NCI-H748 treated with DMSO at 0.1 percent for 48 hours (cell line): ENCODE data around the gene GRID2.
A peak's percentile ranks its signal among the peaks of the same experiment; 100 is the strongest.
"Not testable (repeated sequence)": the region's sequence is repeated elsewhere in the genome, so short reads cannot be mapped to it uniquely, and the experiment has no call there.

Experiments used
- DNase-seq: peaks from one replicate; lab custom pipeline; 2025; lab: John Stamatoyannopoulos, UW

Gene GRID2

DNA sequence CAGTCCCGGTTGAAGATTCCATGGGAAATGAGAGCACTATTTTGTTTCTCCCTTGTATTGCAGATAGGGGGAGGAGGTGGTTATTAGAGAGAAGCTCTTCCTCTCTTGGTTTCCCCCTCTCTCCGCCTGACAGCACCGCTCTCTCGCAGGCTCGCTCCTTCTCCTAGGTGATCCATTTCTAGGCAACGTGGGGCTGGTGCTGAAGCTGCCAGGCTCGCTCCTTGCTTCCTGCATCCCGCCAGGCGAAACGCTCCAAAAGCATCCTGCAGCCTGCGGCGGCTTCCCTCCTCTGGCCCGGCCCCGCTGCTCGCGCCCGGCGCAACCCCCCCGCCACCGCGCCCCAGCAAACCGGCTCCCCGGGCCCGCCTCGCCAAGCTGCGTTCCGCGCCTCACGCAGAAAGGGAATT is at the start of gene GRID2:
TSS of gene GRID2 (plus strand) at position 346 of the 407 bp plus-strand sequence.
- DNase-seq: peak; percentile 65

DNA sequence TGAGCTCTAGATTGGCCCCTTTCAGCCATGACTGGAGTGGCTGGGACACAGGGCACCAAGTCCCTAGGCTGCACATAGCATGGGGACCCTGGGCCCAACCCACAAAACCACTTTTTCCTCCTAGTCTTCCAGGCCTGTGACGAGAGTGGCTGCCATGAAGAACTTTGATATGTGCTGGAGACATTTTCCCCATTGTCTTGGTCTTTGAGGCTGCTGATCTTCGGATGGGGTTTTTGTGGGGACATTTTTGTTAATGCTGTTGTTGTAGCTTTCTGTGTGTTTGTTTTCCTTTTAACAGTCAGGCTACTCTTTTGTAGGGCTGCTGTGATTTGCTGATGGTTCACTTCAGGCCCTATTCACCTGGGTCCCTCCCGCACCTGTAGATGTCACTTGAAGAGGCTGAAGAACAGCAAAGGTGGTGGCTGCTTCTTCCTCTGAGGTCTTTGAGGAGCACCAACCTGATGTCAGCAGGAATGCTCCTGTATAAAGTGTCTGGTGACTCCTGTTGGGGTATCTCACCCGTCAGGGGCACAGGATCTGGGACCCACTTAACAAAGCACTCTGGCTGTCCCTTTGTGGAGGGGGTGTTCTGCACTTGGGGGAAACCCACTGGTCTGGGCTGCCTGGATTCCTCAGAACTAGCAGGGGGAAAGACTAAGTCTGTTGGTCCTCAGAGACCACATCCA is 49.6 kb upstream of the GRID2 start:
- no peak for DNase-seq

- no peak for DNase-seq
These were observed 48.9 kb upstream of the GRID2 start for GRCh38 chr4:92254767-92255442.

DNA sequence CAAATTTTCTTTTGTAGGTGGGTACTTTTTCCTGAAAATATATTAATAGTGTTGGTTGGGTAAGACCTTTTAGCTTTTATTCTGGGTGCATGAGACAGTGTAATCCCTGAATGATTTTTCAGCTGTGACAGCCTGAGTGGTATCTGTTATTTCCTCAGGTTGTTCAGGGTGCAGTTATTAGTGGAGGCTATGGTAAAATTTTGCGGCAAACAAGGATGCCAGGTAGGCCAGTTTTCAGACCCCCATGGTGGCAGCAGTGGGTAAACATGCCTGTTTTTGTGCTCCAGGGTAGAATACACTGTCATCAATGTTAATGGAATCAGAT is 47.9 kb upstream of the GRID2 start:
- no peak for DNase-seq

DNA sequence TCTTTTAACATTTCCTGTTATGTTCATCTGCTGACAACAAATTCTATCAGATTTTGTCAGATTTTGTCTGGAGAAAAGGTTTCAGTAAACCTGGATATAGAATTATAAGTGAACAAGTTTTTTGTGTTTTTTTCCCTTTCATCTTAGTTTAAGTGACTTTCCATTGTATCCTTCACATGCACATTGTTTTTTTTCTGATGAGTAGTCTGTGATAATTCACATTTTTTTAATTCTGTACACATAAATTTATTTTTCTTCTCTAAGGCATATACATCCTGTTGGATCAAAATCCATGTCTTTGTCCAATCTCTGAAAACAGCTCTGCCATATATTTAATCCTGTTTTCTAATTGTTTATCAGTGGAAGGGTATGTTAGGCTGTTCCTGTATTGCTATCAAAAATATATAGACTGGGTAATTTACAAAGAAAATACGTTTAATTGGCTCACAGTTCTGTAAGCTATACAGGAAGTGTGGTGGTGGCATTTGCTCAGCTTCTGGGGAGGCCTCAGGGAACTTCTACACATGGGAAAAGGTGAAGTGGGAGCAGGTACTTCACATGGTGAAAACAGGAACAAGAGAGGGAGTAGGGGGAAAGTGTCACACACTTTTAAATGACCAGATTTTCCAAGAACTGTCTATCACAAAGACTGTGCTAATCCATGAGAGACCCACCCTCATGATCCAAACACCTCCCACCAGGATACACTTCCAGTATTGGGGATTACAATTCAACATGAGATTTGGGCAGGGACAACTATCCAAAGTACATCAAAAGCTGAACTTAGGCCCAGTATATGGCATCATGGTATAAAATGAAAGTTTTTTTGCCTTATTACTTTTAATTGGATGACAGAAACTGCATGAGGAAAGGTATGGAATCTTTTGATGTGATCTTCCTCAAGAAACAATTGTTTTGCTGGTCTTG is 45.6 kb upstream of the GRID2 start:
- no peak for DNase-seq

DNA sequence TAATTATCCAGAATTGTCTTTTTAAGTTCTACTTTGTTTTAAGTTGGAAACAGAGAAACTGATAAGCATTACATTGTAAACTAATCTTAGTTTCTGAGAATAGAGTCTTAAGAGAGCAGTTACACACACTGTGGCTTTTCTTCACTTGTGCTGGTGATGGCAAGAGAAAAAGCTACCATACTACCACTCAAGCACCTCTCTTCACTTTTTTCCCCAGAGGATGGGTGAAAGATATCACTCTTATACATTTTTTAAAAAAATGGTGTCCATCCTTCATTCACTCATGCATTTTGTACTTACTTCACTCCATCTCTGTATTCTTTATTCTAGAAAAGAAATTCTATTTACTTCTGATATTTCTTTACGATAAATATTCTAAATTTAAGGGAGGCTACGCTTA is 42.5 kb upstream of the GRID2 start:
- DNase-seq: no peak

- DNase-seq: no peak
These were observed 41.4 kb upstream of the GRID2 start for GRCh38 chr4:92262371-92262770.

GRCh38 chr4:92263010-92263409 is 40.8 kb upstream of the GRID2 start:
- no peak for DNase-seq

DNA sequence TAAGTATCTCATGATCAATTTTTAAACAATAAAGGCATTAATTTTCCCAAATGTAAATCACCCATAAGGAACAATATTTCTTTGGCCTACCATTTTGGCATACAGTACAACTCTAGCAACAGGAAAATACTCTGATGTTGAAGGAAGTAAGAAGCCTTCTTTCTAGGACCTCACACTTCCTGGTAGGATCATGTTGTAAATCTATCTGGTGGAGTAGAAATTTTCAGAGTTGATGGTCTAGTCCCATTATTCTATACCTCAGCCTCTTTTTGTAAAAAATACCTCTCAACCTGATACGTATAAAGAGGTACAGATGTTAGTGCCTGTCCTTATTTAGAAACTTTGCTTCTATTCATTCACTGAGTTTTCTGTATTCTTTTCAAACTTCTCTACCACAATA is 40.2 kb upstream of the GRID2 start:
- DNase-seq: no peak

GRCh38 chr4:92264163-92264562 is 39.6 kb upstream of the GRID2 start:
- DNase-seq: no peak

- no peak for DNase-seq
These were observed 38.7 kb upstream of the GRID2 start for GRCh38 chr4:92265021-92265420.

- no peak for DNase-seq
These were observed 38.0 kb upstream of the GRID2 start for GRCh38 chr4:92265798-92266197.

- no peak for DNase-seq
These were observed 37.2 kb upstream of the GRID2 start for GRCh38 chr4:92266521-92266920.

- no peak for DNase-seq
These were observed 35.1 kb upstream of the GRID2 start for GRCh38 chr4:92268642-92269041.

DNA sequence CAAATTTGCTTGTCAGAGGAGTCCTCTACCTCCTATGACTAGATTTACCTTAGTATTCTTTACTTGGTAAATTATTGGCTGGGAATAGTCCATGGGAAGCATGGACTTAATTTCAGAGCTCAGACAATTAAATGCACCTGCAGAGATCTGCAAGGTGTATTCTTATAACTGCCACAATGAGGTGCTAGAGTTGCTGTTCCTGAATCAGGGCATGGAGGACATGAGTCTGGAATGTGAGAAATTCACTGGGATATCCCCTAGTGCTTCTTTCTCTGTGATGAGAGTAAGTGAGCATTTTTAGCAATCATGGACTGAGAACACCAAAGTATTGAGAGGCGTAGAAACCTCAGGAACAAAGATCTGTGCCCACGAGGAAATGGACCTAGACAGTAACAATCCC is 32.9 kb upstream of the GRID2 start:
- DNase-seq: peak; percentile 1

DNA sequence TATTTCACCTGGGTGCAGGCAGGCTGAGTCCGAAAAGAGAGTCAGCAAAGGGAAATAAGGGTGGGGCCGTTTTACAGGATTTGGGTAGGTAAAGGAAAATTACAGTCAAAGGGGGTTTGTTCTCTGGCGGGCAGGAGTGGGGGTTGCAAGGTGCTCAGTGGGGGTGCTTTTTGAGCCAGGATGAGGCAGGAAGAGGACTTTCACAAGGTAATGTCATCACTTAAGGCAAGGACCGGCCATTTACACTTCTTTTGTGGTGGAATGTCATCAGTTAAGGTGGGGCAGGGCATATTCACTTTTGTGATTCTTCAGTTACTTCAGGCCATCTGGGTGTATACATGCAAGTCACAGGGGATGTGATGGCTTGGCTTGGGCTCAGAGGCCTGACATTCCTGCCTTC is 32.2 kb upstream of the GRID2 start:
- DNase-seq: not testable (repeated sequence)

- DNase-seq: not testable (repeated sequence)
These were observed 26.5 kb upstream of the GRID2 start for GRCh38 chr4:92277057-92277881.

- no peak for DNase-seq
These were observed 24.5 kb upstream of the GRID2 start for GRCh38 chr4:92279296-92279695.

DNA sequence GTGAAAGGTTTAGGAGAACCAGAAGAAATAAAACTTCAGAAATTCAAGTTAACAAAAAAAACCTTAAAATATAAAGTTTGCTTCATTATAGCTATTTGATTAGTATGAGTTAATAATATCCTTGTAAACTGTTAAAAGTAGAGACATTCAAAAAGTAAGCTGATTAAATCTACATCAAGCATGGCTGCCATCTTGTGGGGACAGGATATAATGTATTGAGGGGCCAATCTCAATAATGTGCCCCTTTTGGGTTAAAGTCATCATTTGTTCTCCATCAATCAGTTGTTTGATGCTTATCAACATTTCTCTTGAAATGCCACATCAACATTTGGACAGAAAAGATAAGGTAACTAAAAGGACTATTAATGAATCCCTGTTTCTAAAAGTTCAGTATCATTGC is 4.6 kb upstream of the GRID2 start:
- DNase-seq: no peak

- no peak for DNase-seq
These were observed 355 bp downstream of the GRID2 start for GRCh38 chr4:92304121-92304520.

DNA sequence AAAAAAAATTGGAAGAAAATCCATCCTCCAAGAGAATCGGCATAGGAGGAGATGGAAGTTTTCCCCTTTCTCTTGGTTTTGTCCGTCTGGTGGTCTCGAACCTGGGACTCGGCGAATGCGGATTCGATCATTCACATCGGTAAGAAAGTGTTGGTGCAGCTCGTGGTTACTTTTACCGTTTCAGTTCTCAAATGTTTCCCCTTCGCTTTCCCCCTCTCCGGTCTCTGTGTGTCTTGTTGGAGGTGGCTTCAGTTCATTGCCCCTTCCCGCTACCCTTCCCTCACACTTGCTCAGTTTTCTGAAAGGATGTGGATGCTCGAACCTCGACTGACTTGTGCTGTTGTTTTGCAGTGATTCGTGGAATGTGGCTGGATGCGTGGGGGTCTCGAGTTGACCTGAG is 840 bp downstream of the GRID2 start:
- DNase-seq: peak; percentile 27
